Right renal cortex interstitium (tissue), 3 donors: ENCODE data around the gene UCKL1. TPM values are rescaled to one million over a fixed set of nuclear protein-coding genes. Genes with fewer than 3 reads are reported as not detected.

Experiments
- DNase-seq, 3 donors: peaks; one replicate each; pipeline ENCODE4 v3.0.0-alpha.2; 2013; ENCODE audit warnings: low read depth in 3 of 3, low spot score in 2 of 3
- polyA plus RNA-seq, 3 donors: library from polyadenylated mRNA; unstranded; fragments of 120-200 nt; gene quantifications; one replicate each; pipeline ENCODE4 v1.2.1, GENCODE V29; 2013; ENCODE audit not compliant: insufficient read length in 3 of 3

Gene UCKL1
- polyA plus RNA-seq, 3 donors = 33.5 to 35.5 (median 33.6) TPM

GRCh38 chr20:63894358-63895201 is 61.6 kb downstream of the UCKL1 start, which contains the start of gene DNAJC5:
TSS of gene DNAJC5 (plus strand) at chr20:63895126. CDS start at chr20:63928346, 33,220 bp downstream.
- peak; percentile 70 to 85 (median 74) for DNase-seq

DNA sequence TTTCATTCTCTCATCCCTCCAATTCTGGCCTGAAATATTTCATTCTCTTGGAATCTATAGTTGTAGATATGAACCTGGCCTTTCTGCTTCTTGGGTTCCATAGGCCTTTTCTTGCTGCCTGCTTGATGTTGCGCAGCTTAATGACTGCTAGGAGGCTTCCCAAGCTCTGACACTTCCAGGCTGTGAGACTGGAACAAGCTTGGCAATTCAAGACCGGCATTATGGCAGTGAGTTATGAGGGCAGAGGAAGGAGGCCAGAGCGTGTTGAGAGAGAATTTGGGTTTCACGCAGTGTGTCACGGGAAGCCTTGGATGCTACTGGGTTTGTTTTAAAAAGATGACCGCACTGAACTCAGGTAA is 62.2 kb downstream of the UCKL1 start:
- no peak for DNase-seq

- DNase-seq = no peak
Observed at GRCh38 chr20:63892402-63892801, 63.8 kb downstream of the UCKL1 start.

DNA sequence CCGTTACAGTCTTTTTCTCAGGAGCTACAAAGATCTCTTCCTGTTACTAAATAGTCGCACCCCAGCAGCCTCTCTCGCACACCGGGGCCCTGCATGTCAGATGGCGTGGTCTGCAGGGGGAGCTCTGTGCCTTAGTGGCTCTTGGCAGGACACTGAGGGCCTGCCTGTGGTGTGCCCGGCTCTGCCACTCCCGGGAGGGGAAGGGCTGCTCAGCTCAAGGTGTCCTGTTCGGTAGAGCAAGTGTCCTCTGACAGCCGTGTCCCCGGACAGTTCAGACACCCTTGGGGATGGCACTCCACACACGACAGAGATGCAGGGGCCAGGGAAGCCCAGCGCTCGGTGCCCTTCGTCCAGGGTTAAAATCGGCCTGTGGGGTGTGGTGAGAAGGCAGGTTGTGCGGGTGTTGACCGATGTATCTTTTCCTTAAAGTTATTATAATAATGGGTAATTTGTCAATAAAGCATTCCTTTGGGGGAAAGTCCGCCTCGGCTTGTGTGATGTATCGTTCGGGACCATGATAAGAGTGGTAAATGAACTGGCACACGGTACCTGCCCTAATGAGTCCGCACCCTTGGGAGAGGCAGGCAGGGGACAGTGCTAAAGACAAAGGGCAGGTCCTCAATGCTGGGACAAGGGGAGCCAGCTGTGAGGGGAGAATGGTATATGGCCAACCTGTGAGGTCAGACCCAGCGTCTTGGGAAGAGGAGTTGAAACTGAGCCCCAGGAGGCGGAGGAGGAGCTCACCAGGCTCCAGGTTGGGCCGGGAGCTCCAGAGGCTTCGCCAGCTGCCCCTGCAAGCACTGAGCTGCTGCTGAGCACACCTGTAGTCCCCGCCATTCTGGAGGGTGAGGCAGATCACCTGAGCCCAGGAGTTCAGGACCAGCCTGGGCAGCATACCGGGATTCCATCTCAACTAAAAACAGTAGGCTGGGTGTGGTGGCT is 64.9 kb downstream of the UCKL1 start:
- DNase-seq = no peak

DNA sequence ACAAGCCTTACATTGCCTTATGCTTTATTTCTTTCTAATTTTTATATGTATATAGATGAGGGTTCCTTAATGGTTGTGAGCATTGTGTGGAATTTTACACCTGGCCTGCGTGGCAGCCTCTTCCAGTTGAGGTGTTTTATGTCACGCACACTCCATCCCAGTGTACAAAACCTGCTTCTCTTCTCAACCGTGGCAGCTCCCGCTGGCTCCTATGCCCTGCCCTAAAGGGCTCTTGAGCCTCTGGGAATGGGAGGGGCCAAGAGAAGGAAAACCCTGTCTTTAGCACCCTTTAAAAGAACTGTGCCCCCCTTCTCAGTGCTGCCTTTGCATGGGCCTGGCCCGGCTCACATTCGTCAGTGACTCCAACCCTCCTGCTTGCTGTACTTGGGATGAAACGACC is 65.6 kb downstream of the UCKL1 start:
- DNase-seq = no peak

- DNase-seq = no peak
Observed at GRCh38 chr20:63890201-63890576, 66.0 kb downstream of the UCKL1 start.

Other genes starting within 250 kb of the UCKL1 start
- 10 to 100 TPM; 29.9 to 31.9 (median 30.8) TPM for gene ARFRP1, start 248.4 kb downstream of the UCKL1 start, polyA plus RNA-seq
- gene ZGPAT, start 248.4 kb downstream of the UCKL1 start, polyA plus RNA-seq = 10 to 100 TPM; 14.9 to 15.7 (median 15.0) TPM
- 1 to 10 TPM; 2.8 to 5.2 (median 3.8) TPM for gene LIME1, start 219.8 kb downstream of the UCKL1 start, polyA plus RNA-seq
- 10 to 100 TPM; 57.9 to 66.1 (median 60.9) TPM for gene SLC2A4RG, start 216.6 kb downstream of the UCKL1 start, polyA plus RNA-seq
- 10 to 100 TPM; 13.6 to 16.0 (median 14.5) TPM for gene ZBTB46, start 125.2 kb downstream of the UCKL1 start, polyA plus RNA-seq
- gene ABHD16B, start 94.9 kb downstream of the UCKL1 start, polyA plus RNA-seq = not detected
- gene TPD52L2, start 91.1 kb downstream of the UCKL1 start, polyA plus RNA-seq = 10 to 100 TPM; 80.6 to 82.1 (median 81.3) TPM
- gene DNAJC5, start 61.3 kb downstream of the UCKL1 start, polyA plus RNA-seq = 10 to 100 TPM; 25.7 to 29.0 (median 28.7) TPM
- 10 to 100 TPM; 20.9 to 23.3 (median 21.8) TPM for gene ZNF512B, start 13.5 kb upstream of the UCKL1 start, polyA plus RNA-seq
- 1 to 10 TPM; 6.5 to 6.7 (median 6.6) TPM for gene SAMD10, start 23.2 kb upstream of the UCKL1 start, polyA plus RNA-seq
- gene PRPF6, start 24.7 kb upstream of the UCKL1 start, polyA plus RNA-seq = 10 to 100 TPM; 89.5 to 94.8 (median 89.9) TPM
- under 1 TPM; 0.40 to 0.51 (median 0.43) TPM for gene C20orf204, start 79.8 kb upstream of the UCKL1 start, polyA plus RNA-seq
- 1 to 10 TPM; 5.6 to 9.0 (median 6.5) TPM for gene SOX18, start 93.2 kb upstream of the UCKL1 start, polyA plus RNA-seq
- 10 to 100 TPM; 71.0 to 72.0 (median 71.0) TPM for gene TCEA2, start 106.8 kb upstream of the UCKL1 start, polyA plus RNA-seq
- gene RGS19, start 123.1 kb upstream of the UCKL1 start, polyA plus RNA-seq = 1 to 10 TPM; 3.8 to 5.4 (median 4.8) TPM
- gene OPRL1, start 123.7 kb upstream of the UCKL1 start, polyA plus RNA-seq = 1 to 10 TPM in 1 of 3 donors, under 1 TPM in 2; 0.67 to 1.1 (median 0.69) TPM
- under 1 TPM in 1 of 3 donors, not detected in 2; 0.34 TPM for gene LKAAEAR1, start 128.0 kb upstream of the UCKL1 start, polyA plus RNA-seq
- gene NPBWR2, start 151.1 kb upstream of the UCKL1 start, polyA plus RNA-seq = not detected
- under 1 TPM; 0.35 to 0.50 (median 0.46) TPM for gene MYT1, start 208.0 kb upstream of the UCKL1 start, polyA plus RNA-seq